Calu3 (cell line): ENCODE measurements around the gene SLC16A3. TPM values are rescaled to one million over a fixed set of nuclear protein-coding genes. Genes with fewer than 3 reads are reported as not detected.
A peak's percentile ranks its signal among the peaks of the same experiment; 100 is the strongest.

Experiments
- BruUV-seq: library from RNA; stranded (reverse); fragments of 400-500 nt; replicated peaks from 2 replicates; lab custom pipeline; 2021; lab: Mats Ljungman, UMichigan
- CTCF ChIA-PET: fragments of 300-600 bp; sonication (Branson Sonifier 250); formaldehyde crosslinking; loops from one replicate; lab custom pipeline; 2022; ENCODE audit warnings: antibody characterized with exemption; lab: Charles Lee
- DNase-seq: peaks from one replicate; pipeline ENCODE4 v3.0.0; 2022
- H3K27ac Mint-ChIP-seq: one replicate; pipeline ENCODE4 v1.8.0; 2022; ENCODE audit warnings: mixed read lengths; ENCODE audit not compliant: unreplicated experiment
- H3K27me3 Mint-ChIP-seq: one replicate; pipeline ENCODE4 v1.8.0; 2022; ENCODE audit warnings: mixed read lengths; ENCODE audit not compliant: unreplicated experiment
- H3K36me3 Mint-ChIP-seq: one replicate; pipeline ENCODE4 v1.8.0; 2022; ENCODE audit warnings: mild to moderate bottlenecking, moderate library complexity, mixed read lengths; ENCODE audit not compliant: insufficient read depth, unreplicated experiment
- H3K4me1 Mint-ChIP-seq: one replicate; pipeline ENCODE4 v1.8.0; 2022; ENCODE audit warnings: mild to moderate bottlenecking, low read depth, mixed read lengths; ENCODE audit not compliant: unreplicated experiment
- H3K4me3 Mint-ChIP-seq: one replicate; pipeline ENCODE4 v1.8.0; 2022; ENCODE audit warnings: mild to moderate bottlenecking, low read depth, moderate library complexity, mixed read lengths; ENCODE audit not compliant: unreplicated experiment
- H3K9me3 Mint-ChIP-seq: one replicate; pipeline ENCODE4 v1.8.0; 2022; ENCODE audit warnings: low read depth, mixed read lengths; ENCODE audit not compliant: unreplicated experiment
- CTCF ChIP-seq: fragments of 200-600 bp; IDR thresholded peaks from one replicate; pipeline ENCODE4 v1.8.0; 2022; ENCODE audit warnings: antibody characterized with exemption; ENCODE audit not compliant: unreplicated experiment
- intact Hi-C: fragments of 100-400 bp; cut with micrococcal nuclease; formaldehyde crosslinking; loops from one replicate; pipeline ENCODE4 v1.10.0; 2022; ENCODE audit not compliant: unreplicated experiment
- total RNA-seq: library from RNA; stranded (reverse); gene quantifications from 2 replicates; pipeline ENCODE4 v1.2.3, GENCODE V29; 2022

The SLC16A3 gene
- total RNA-seq, 1 experiment from 2014 or later: 47.2 TPM

GRCh38 chr17:82273327-82274133, 44.7 kb downstream of the SLC16A3 start, which contains the start of gene CSNK1D:
Gene CSNK1D (minus strand): TSS chr17:82273700. CDS start chr17:82273381, 319 bp downstream.
- peak within 1 kb of the TSS; percentile 79 for H3K4me3 Mint-ChIP-seq
- intact Hi-C loops: no loop called here
- H3K27me3 Mint-ChIP-seq: no peaks in the 10 kb centered on the region
- TSS peak; percentile 45 for BruUV-seq
- H3K27ac Mint-ChIP-seq: peak within 1 kb of the TSS; percentile 100
- peak; percentile 92 for DNase-seq
- H3K9me3 Mint-ChIP-seq: no peaks in the 10 kb centered on the region
- H3K4me1 Mint-ChIP-seq: peaks cover 72% of the 10 kb centered on the region
- peaks cover 58% of the 10 kb centered on the region for H3K36me3 Mint-ChIP-seq
- TF ChIP-seq CTCF: no peak
- CTCF ChIA-PET: interaction anchor here (0.6 to 1.3 kb wide), 2 partner anchors 18 to 965 kb away, joined by 3 to 4 read pairs; no protein-coding TSS in a partner anchor

- peak overlapping the region; percentile 100 for H3K27ac Mint-ChIP-seq
- no TSS peak for BruUV-seq
- DNase-seq: no peak
- peak overlapping the region; percentile 79 for H3K4me3 Mint-ChIP-seq
- peaks cover 71% of the 10 kb centered on the region for H3K4me1 Mint-ChIP-seq
- H3K36me3 Mint-ChIP-seq: peaks cover 49% of the 10 kb centered on the region
- CTCF ChIA-PET: interaction anchor here (0.6 to 1.3 kb wide), 2 partner anchors 17 to 52 kb away, joined by 3 to 4 read pairs; no protein-coding TSS in a partner anchor
- no peaks in the 10 kb centered on the region for H3K9me3 Mint-ChIP-seq
- H3K27me3 Mint-ChIP-seq: no peaks in the 10 kb centered on the region
- TF ChIP-seq CTCF: no peak
- intact Hi-C loops: no loop called here
Measured at GRCh38 chr17:82274134-82275020, 45.5 kb downstream of the SLC16A3 start.

- peak overlapping the region; percentile 6 for H3K27ac Mint-ChIP-seq
- peaks cover 42% of the 10 kb centered on the region for H3K36me3 Mint-ChIP-seq
- TF ChIP-seq CTCF: no peak
- peaks cover 62% of the 10 kb centered on the region for H3K4me1 Mint-ChIP-seq
- H3K9me3 Mint-ChIP-seq: no peaks in the 10 kb centered on the region
- H3K27me3 Mint-ChIP-seq: no peaks in the 10 kb centered on the region
- no TSS peak for BruUV-seq
- CTCF ChIA-PET: no interaction called here
- intact Hi-C loops: no loop called here
- H3K4me3 Mint-ChIP-seq: no peak overlapping the region
- DNase-seq: no peak
Measured at GRCh38 chr17:82275326-82275725, 46.5 kb downstream of the SLC16A3 start.

- intact Hi-C loops: no loop called here
- Mint-ChIP-seq H3K4me1 (peaks cover 69% of the 10 kb centered on the region), H3K9me3 (no peaks in the 10 kb centered on the region), H3K4me3 (peak overlapping the region; percentile 11), H3K36me3 (peaks cover 35% of the 10 kb centered on the region), H3K27me3 (no peaks in the 10 kb centered on the region), H3K27ac (peak overlapping the region; percentile 3)
- peak; percentile 35 for DNase-seq
- CTCF ChIA-PET: no interaction called here
- no peak for TF ChIP-seq CTCF
- BruUV-seq: no TSS peak
Measured at GRCh38 chr17:82276938-82277337, 48.1 kb downstream of the SLC16A3 start.
